ENCODE results near the gene GIMAP4. TPM values are rescaled to one million over a fixed set of nuclear protein-coding genes. Genes with fewer than 3 reads are reported as not detected.
"Not testable (repeated sequence)": the region's sequence is repeated elsewhere in the genome, so short reads cannot be mapped to it uniquely, and the experiment has no call there.

The GIMAP4 gene
- total RNA-seq, 2 experiments from 2014 or later: 180 to 193 TPM

DNA sequence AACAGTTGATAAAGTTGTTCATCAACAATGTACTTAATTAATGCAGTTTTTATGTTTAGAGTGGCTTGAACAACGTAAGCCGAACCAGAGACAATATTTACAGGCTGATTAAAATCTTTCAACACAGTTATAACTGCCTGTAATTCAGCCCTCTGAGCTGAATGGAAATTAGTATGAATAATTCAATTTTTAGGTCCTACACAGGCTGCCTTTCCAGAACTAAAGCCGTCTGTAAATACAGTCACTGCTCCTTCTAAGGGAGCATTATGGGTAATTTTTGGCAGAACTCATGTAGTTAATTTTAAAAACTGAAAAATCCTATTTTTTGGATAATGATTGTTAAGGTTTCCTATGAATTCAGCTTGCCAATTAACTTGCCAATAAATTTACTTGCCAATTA is 2.6 kb upstream of the GIMAP4 start:
- Mint-ChIP-seq H3K27ac (peak overlapping the region; percentile 97), H3K4me1 (ENCODE audit: low read depth) (peaks cover 71% of the 10 kb centered on the region), H3K4me3 (peak overlapping the region; percentile 73), H3K36me3 (ENCODE audit: low read depth) (peaks cover 33% of the 10 kb centered on the region), H3K9me3 (peaks cover 12% of the 10 kb centered on the region), H3K27me3 (ENCODE audit: low read depth) (no peaks in the 10 kb centered on the region)
- CTCF ChIA-PET: interaction anchor here (1.0 to 1.5 kb wide), 3 partner anchors 12 to 126 kb away, joined by 4 to 5 read pairs (median 4); no protein-coding TSS in a partner anchor
- intact Hi-C loops (cut with micrococcal nuclease): loop anchor here (1.0 to 5.0 kb wide), 3 partner anchors 116 to 242 kb away; partner anchors contain the start of genes ACTR3C and LRRC61
- no peak for DNase-seq

DNA sequence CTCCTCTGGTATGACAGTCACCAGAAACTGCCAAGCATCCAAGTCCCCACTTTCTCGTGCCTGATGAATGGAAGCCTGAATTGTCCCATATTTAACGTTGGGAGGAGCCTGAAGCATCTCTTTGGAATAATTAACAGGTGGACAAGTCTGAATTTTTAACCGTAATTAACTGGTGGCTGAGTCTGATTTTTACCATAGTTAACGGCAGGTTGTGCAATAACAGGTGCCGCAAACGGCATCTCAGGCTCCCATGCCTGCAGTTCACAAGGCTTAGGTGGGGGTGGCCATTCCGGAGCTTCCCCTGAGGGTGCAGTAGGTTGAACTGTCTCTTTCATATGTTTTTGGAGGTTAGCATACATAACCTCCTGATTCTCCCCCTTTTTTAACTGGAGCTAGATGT is 2.0 kb upstream of the GIMAP4 start:
- Mint-ChIP-seq H3K4me3 (peak overlapping the region; percentile 26), H3K27me3 (ENCODE audit: low read depth) (no peaks in the 10 kb centered on the region), H3K27ac (peak overlapping the region; percentile 97), H3K4me1 (ENCODE audit: low read depth) (peaks cover 72% of the 10 kb centered on the region), H3K9me3 (peaks cover 10% of the 10 kb centered on the region), H3K36me3 (ENCODE audit: low read depth) (peaks cover 35% of the 10 kb centered on the region)
- CTCF ChIA-PET: interaction anchor here (1.0 to 1.7 kb wide), 5 partner anchors 12 to 189 kb away, joined by 3 to 5 read pairs (median 4); no protein-coding TSS in a partner anchor
- no peak for DNase-seq
- intact Hi-C loops (cut with micrococcal nuclease): no loop called here

DNA sequence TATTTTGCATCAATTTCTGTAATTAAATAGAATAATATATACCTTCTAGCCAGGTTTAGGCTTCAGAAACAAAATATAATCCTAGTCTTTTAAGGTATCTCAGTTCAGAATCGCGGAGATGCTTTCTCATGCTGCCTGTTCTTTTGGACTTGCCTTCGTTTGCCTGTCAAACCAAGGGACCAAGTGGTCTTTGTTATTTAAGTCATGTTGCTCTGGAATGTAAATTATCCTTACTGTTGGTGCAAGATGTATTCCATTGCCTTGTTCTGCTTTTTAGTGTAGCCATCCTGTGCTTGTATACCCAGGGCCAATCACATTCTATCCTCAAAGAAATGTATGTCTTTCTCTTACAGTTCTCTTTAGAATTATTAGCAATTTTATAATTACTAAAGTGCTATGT is 1.1 kb upstream of the GIMAP4 start:
- DNase-seq: no peak
- CTCF ChIA-PET: interaction anchor here (0.9 to 3.9 kb wide), 6 partner anchors 21 to 188 kb away, joined by 3 to 31 read pairs (median 4); partner anchors contain the start of genes GIMAP1 and GIMAP8
- Mint-ChIP-seq H3K27ac (peak overlapping the region; percentile 96), H3K9me3 (peaks cover 3% of the 10 kb centered on the region), H3K27me3 (ENCODE audit: low read depth) (no peaks in the 10 kb centered on the region), H3K36me3 (ENCODE audit: low read depth) (peaks cover 37% of the 10 kb centered on the region), H3K4me3 (peak overlapping the region; percentile 40), H3K4me1 (ENCODE audit: low read depth) (peaks cover 70% of the 10 kb centered on the region)
- intact Hi-C loops (cut with micrococcal nuclease): loop anchor here (2.0 kb wide), 1 partner anchor 51 kb away; the partner anchor contains the start of gene GIMAP7

DNA sequence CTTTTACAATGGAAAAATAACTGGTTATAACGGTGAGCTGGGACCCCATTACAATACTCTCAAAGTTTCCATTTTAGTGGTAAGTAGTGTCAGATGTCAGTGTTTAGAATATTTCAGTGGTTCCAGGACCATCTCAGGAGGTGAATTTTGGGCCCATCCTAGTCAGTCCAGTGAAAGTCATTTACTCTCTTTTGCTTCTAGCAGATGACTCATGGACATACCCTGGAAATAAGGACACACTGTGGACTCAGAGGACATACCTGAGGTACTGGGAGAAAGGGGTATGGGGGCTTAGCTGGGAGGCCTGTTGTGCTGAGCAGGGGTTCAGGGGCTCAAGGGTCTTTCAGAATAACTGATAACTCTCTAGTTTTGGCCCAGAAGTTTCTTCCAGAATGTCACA is 618 bp upstream of the GIMAP4 start:
- no peak for DNase-seq
- Mint-ChIP-seq H3K27me3 (ENCODE audit: low read depth) (no peaks in the 10 kb centered on the region), H3K4me3 (peak overlapping the region; percentile 85), H3K27ac (peak overlapping the region; percentile 96), H3K36me3 (ENCODE audit: low read depth) (peaks cover 40% of the 10 kb centered on the region), H3K4me1 (ENCODE audit: low read depth) (peaks cover 67% of the 10 kb centered on the region), H3K9me3 (peaks cover 3% of the 10 kb centered on the region)
- CTCF ChIA-PET: interaction anchor here (0.7 to 3.9 kb wide), 13 partner anchors 12 to 212 kb away, joined by 3 to 31 read pairs (median 4); partner anchors contain the start of genes GIMAP1, GIMAP2 and GIMAP8
- intact Hi-C loops (cut with micrococcal nuclease): loop anchor here (2.0 kb wide), 1 partner anchor 52 kb away; the partner anchor contains the start of gene GIMAP7

DNA sequence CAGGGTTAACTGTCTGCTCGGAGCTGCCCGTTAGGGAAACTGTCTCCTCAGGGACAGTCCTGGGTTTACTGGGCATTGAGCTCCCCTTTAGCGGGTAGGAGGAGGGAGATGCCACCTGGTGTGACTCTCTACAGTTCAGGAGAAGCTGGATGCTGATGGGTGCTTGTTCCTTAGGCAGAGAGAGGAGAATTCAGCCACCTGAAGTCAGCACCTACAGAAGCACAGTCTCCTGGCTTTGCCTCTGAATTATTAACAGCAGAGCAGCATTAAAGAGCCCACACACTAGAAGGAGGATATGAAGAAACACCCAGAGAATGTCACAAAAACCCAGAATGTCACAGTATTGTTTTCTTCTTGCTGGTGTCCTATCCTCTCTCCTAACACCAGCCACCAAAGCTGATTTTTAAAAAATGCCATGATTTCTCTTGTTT is 696 bp downstream of the GIMAP4 start:
- Mint-ChIP-seq H3K36me3 (ENCODE audit: low read depth) (peaks cover 54% of the 10 kb centered on the region), H3K27ac (peak overlapping the region; percentile 96), H3K9me3 (peaks cover 17% of the 10 kb centered on the region), H3K27me3 (ENCODE audit: low read depth) (no peaks in the 10 kb centered on the region), H3K4me1 (ENCODE audit: low read depth) (peaks cover 59% of the 10 kb centered on the region), H3K4me3 (peak overlapping the region; percentile 85)
- intact Hi-C loops (cut with micrococcal nuclease): loop anchor here (1.0 to 2.0 kb wide), 11 partner anchors 45 to 187 kb away; partner anchors contain the start of genes GIMAP1, GIMAP2, GIMAP7 and GIMAP8
- CTCF ChIA-PET: interaction anchor here (0.5 to 3.9 kb wide), 22 partner anchors 16 to 211 kb away, joined by 3 to 31 read pairs (median 3); partner anchors contain the start of genes GIMAP1, GIMAP6 and GIMAP8
- DNase-seq: no peak

DNA sequence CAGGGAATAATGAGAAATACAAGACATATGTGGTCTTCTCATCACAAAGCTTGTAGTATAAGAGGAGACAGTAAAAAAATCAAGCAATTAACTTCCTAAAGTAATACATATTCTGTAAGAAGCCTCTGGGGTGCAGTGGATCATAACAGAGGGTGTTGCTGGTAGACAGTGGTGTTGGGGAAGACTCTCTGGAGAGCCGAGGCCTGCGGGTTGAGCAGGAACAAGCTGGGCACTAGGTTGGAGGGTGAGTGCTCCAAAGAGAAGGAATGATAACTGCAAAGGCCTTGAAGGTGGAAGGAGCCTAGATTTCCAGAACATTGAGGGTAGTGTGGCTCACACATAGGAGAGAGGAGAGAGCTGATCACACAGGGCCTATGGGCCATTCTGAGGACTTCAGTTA is 1.5 kb downstream of the GIMAP4 start:
- Mint-ChIP-seq H3K4me1 (ENCODE audit: low read depth) (peaks cover 52% of the 10 kb centered on the region), H3K4me3 (peak overlapping the region; percentile 85), H3K27me3 (ENCODE audit: low read depth) (no peaks in the 10 kb centered on the region), H3K9me3 (peaks cover 25% of the 10 kb centered on the region), H3K27ac (peak overlapping the region; percentile 96), H3K36me3 (ENCODE audit: low read depth) (peaks cover 62% of the 10 kb centered on the region)
- intact Hi-C loops (cut with micrococcal nuclease): loop anchor here (1.0 to 2.0 kb wide), 8 partner anchors 44 to 187 kb away; partner anchors contain the start of gene GIMAP2
- CTCF ChIA-PET: interaction anchor here (0.6 to 3.9 kb wide), 22 partner anchors 14 to 310 kb away, joined by 3 to 31 read pairs (median 3); partner anchors contain the start of genes GIMAP1, GIMAP6 and GIMAP8
- DNase-seq: peak; percentile 63

DNA sequence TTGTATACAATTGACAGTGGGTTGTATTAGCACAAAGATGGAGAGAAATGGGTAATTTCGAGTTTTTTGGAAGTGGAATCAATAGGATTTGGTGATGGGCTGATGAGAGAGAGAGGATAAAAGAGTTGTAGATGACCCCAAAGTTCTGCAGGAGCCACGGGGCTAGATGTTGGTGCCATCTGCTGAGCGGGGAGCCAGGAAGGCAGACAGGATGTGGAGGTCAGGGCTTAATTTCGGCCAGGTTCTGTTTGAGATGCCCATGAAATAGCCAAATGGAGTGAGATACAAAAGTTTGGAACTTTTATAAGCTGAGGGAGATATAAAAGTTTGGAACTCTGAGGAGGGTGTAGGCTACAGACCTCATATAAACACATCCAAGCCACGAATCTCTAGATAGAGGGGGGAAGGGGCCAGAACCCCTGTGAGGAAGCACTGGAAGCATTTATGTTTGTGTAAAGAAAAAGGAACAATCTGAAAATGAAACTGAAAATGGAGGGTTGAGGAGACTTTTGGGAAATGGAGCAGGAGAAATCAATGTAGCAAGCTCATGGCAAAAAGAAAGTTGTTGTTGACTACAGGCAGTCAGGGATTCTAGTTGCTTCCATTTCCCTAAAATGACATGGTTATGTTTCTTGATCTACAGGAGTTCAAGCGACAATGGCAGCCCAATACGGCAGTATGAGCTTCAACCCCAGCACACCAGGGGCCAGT is 2.2 kb downstream of the GIMAP4 start:
- CTCF ChIA-PET: interaction anchor here (0.7 to 3.9 kb wide), 18 partner anchors 15 to 309 kb away, joined by 3 to 18 read pairs (median 3); partner anchors contain the start of genes GIMAP1 and GIMAP6
- intact Hi-C loops (cut with micrococcal nuclease): loop anchor here (2.0 kb wide), 1 partner anchor 43 kb away; no protein-coding TSS in a partner anchor
- H3K27ac Mint-ChIP-seq: peak overlapping the region; percentile 96
- no peak for DNase-seq
- H3K27me3 Mint-ChIP-seq (ENCODE audit: low read depth): no peaks in the 10 kb centered on the region
- peaks cover 52% of the 10 kb centered on the region for H3K4me1 Mint-ChIP-seq (ENCODE audit: low read depth)
- peak overlapping the region; percentile 85 for H3K4me3 Mint-ChIP-seq
- peaks cover 67% of the 10 kb centered on the region for H3K36me3 Mint-ChIP-seq (ENCODE audit: low read depth)
- peaks cover 30% of the 10 kb centered on the region for H3K9me3 Mint-ChIP-seq

DNA sequence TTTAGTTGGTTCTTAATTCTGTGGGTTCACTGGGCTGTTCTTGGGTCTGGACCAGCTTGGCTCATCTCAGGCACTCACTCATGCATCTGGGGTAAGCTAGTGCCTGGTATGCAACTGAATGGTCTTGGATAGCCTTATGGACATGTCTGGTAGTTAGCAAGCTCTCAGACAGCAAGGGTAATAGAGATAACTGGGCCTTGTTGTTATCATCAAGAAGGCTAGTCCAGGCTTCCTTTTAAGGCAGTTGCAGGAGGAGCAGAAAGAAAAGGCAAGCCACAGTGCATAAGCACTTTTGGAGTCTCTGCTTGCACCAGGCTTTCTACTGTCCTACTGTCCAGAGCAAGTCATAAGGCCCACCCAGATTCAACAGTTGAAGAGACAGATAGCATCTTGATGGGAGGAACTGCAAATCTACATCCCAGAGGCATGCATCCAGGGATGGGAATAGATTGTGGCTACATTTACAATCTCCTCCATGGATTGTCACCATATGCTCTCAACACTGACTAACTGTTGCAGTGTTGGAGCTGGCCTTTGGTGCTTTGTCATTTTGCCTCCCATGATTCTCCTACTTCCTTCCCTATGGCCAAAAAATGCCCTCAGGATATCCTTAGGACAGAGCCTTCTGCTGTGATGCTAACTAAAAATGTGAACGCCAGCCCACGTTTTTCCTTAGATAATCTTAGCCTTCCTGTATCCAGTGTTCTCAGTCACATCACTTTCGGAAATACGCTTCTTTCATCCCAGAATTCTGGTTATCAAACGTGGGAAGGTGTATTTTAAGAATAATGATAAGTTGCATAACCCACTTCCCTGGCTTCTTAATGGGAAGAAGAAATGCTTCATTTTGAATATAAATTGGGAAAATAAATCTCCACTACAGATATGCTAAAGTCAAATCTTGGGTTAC is 3.6 kb downstream of the GIMAP4 start:
- Mint-ChIP-seq H3K4me1 (ENCODE audit: low read depth) (peaks cover 40% of the 10 kb centered on the region), H3K27ac (peak overlapping the region; percentile 96), H3K9me3 (peaks cover 36% of the 10 kb centered on the region), H3K36me3 (ENCODE audit: low read depth) (peaks cover 78% of the 10 kb centered on the region), H3K4me3 (peak overlapping the region; percentile 85), H3K27me3 (ENCODE audit: low read depth) (no peaks in the 10 kb centered on the region)
- DNase-seq: no peak
- intact Hi-C loops (cut with micrococcal nuclease): no loop called here
- CTCF ChIA-PET: interaction anchor here (0.6 to 2.6 kb wide), 4 partner anchors 50 to 168 kb away, joined by 3 to 9 read pairs (median 4); no protein-coding TSS in a partner anchor

DNA sequence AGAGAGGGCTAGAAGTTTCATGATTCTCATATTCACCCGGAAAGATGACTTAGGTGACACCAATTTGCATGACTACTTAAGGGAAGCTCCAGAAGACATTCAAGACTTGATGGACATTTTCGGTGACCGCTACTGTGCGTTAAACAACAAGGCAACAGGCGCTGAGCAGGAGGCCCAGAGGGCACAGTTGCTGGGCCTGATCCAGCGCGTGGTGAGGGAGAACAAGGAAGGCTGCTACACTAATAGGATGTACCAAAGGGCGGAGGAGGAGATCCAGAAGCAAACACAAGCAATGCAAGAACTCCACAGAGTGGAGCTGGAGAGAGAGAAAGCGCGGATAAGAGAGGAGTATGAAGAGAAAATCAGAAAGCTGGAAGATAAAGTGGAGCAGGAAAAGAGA is 5.3 kb downstream of the GIMAP4 start:
- Mint-ChIP-seq H3K36me3 (ENCODE audit: low read depth) (peaks cover 84% of the 10 kb centered on the region), H3K27me3 (ENCODE audit: low read depth) (no peaks in the 10 kb centered on the region), H3K4me1 (ENCODE audit: low read depth) (peaks cover 32% of the 10 kb centered on the region), H3K9me3 (peaks cover 45% of the 10 kb centered on the region), H3K4me3 (no peak overlapping the region), H3K27ac (peak overlapping the region; percentile 15)
- CTCF ChIA-PET: interaction anchor here (0.6 to 1.1 kb wide), 2 partner anchors 117 to 146 kb away, joined by 3 to 5 read pairs; no protein-coding TSS in a partner anchor
- DNase-seq: no peak
- intact Hi-C loops (cut with micrococcal nuclease): no loop called here

DNA sequence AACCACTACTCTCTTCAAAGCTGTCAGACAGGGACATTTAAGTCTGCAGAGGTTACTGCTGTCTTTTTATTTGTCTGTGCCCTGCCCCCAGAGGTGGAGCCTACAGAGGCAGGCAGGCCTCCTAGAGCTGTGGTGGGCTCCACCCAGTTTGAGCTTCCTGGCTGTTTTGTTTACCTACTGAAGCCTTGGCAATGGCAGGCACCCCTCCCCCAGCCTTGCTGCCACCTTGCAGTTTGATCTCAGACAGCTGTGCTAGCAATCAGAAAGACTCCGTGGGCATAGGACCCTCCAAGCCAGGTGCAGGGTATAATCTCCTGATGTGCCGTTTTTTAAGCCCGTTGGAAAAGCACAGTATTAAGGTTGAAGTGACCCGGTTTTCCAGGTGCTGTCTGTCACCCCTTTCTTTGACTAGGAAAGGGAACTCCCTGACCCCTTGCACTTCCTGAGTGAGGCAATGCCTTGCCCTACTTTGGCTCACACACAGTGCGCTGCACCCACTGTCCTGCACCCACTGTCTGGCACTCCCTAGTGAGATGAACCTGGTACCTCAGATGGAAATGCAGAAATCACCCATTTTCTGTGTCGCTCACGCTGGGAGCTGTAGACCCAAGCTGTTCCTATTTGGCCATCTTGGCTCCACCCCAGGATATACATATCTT is 12.9 kb downstream of the GIMAP4 start:
- H3K27me3 Mint-ChIP-seq (ENCODE audit: low read depth); CTCF ChIA-PET; H3K4me3 Mint-ChIP-seq; intact Hi-C loops (cut with micrococcal nuclease); DNase-seq: not testable (repeated sequence)
- peaks cover 37% of the 10 kb centered on the region for H3K36me3 Mint-ChIP-seq (ENCODE audit: low read depth)
- peaks cover 28% of the 10 kb centered on the region for H3K4me1 Mint-ChIP-seq (ENCODE audit: low read depth)
- H3K27ac Mint-ChIP-seq: peak overlapping the region; percentile 24
- peaks cover 71% of the 10 kb centered on the region for H3K9me3 Mint-ChIP-seq

Data from activated naive CD4-positive, alpha-beta T cell treated with anti-CD3 and anti-CD28 coated beads for 36 hours (primary cell).